SK-N-SH (cell line): Measurements from ENCODE around the gene MBP. TPM values are rescaled to one million over a fixed set of nuclear protein-coding genes. Genes with fewer than 3 reads are reported as not detected.

ENCODE experiments used
- CTCF ChIA-PET: fragments of 300-600, 350-600 bp; formaldehyde crosslinking; extraction: SDS; loops from one replicate; lab custom pipeline; 2021; lab: Yijun Ruan, JAX
- POLR2A ChIA-PET: fragments of 350-600 bp; sonication (Branson Sonifier 250); formaldehyde crosslinking; extraction: SDS; loops from one replicate; lab custom pipeline; 2020; ENCODE audit warnings: antibody characterized with exemption, inconsistent platforms; lab: Yijun Ruan, JAX
- DNase-seq: peaks from one replicate; pipeline ENCODE4 v3.0.0; 2012
- H2AFZ ChIP-seq: fragments of 200-600 bp; sonication (generic); 2 replicates; pipeline ENCODE4 v1.8.1; 2016; ENCODE audit warnings: antibody characterized with exemption, mild to moderate bottlenecking, low read depth
- H3F3A ChIP-seq: fragments of 200-600 bp; sonication (generic); replicated peaks from 2 replicates; pipeline ENCODE3; 2016; ENCODE audit warnings: antibody characterized with exemption, mild to moderate bottlenecking; ENCODE audit not compliant: insufficient read depth
- H3K27ac ChIP-seq, 2 experiments: fragments of 200-500 bp in 1 of 2; fragments of 200-600 bp in 1 of 2; sonication (Bioruptor generic) in 1 of 2; sonication (generic), shearing (Covaris generic) in 1 of 2; 2 replicates each; pipeline versions ENCODE4 v1.5.1 to v1.6.1; 2014 to 2016; ENCODE audit warnings: low read depth in 2 of 2, inconsistent platforms in 1 of 2, low read length in 1 of 2, mild to moderate bottlenecking in 1 of 2, mixed read lengths in 1 of 2
- H3K27me3 ChIP-seq: fragments of 200-600 bp; sonication (generic), shearing (Covaris generic); 2 replicates; pipeline ENCODE4 v1.6.1; 2016; ENCODE audit warnings: mixed run types; ENCODE audit not compliant: insufficient read depth
- H3K36me3 ChIP-seq, 2 experiments: fragments of 200-500 bp in 1 of 2; fragments of 200-600 bp in 1 of 2; sonication (Bioruptor generic) in 1 of 2; sonication (generic) in 1 of 2; replicated peaks in 1 of 2; 2 replicates each; pipeline versions ENCODE3 to v1.5.1; 2014 to 2016; ENCODE audit warnings: low read length in 1 of 2, mild to moderate bottlenecking in 1 of 2; ENCODE audit not compliant: insufficient read depth in 2 of 2, control insufficient read depth in 1 of 2
- H3K4me1 ChIP-seq, 2 experiments: fragments of 200-500 bp in 1 of 2; fragments of 200-600 bp in 1 of 2; sonication (Bioruptor generic) in 1 of 2; sonication (generic), shearing (Covaris generic) in 1 of 2; 2 replicates each; pipeline versions ENCODE4 v1.5.1 to v1.6.1; 2014 to 2016; ENCODE audit warnings: low read depth in 1 of 2, low read length in 1 of 2, mixed run types in 1 of 2; ENCODE audit not compliant: insufficient read depth in 2 of 2, control insufficient read depth in 1 of 2
- H3K4me2 ChIP-seq: fragments of 200-600 bp; sonication (generic), shearing (Covaris generic); 2 replicates; pipeline ENCODE4 v1.6.1; 2017; ENCODE audit warnings: mixed run types
- H3K4me3 ChIP-seq, 2 experiments: fragments of 200-500 bp in 1 of 2; fragments of 200-600 bp in 1 of 2; sonication (Bioruptor generic) in 1 of 2; sonication (generic), shearing (Covaris generic) in 1 of 2; 2 replicates each; pipeline versions ENCODE4 v1.5.1 to v1.8.1; 2014 to 2016; ENCODE audit warnings: low read depth in 2 of 2, inconsistent platforms in 1 of 2, low read length in 1 of 2, mild to moderate bottlenecking in 1 of 2, mixed read lengths in 1 of 2, moderate library complexity in 1 of 2
- H3K79me2 ChIP-seq: fragments of 200-600 bp; sonication (generic); 2 replicates; pipeline ENCODE4 v1.8.1; 2017; ENCODE audit warnings: mild to moderate bottlenecking; ENCODE audit not compliant: insufficient read depth
- H3K9ac ChIP-seq: fragments of 200-600 bp; sonication (generic); 2 replicates; pipeline ENCODE4 v1.6.1; 2017; ENCODE audit warnings: mixed run types
- H3K9me2 ChIP-seq: fragments of 200-600 bp; sonication (generic); 2 replicates; pipeline ENCODE4 v1.6.1; 2017; ENCODE audit warnings: mixed run types
- H3K9me3 ChIP-seq: fragments of 200-600 bp; sonication (generic); 2 replicates; pipeline ENCODE4 v1.6.1; 2017; ENCODE audit warnings: mixed run types, mild to moderate bottlenecking, moderate library complexity
- H4K20me1 ChIP-seq: fragments of 200-600 bp; sonication (generic); 2 replicates; pipeline ENCODE4 v1.6.1; 2017; ENCODE audit warnings: mild to moderate bottlenecking, mixed run types; ENCODE audit not compliant: insufficient read depth
- ELF1 ChIP-seq: IDR thresholded peaks from 2 replicates; pipeline ENCODE4 v1.4.0; 2012
- EP300 ChIP-seq, 2 experiments: IDR thresholded peaks; 2 replicates each; pipeline versions ENCODE4 v1.4.0 to v1.6.1; 2012; ENCODE audit warnings: borderline replicate concordance in 1 of 2, low read depth in 1 of 2, low read length in 1 of 2
- FOSL2 ChIP-seq: IDR thresholded peaks from 2 replicates; pipeline ENCODE4 v1.4.0; 2012; ENCODE audit warnings: low read depth, mild to moderate bottlenecking, moderate library complexity, borderline replicate concordance
- FOXM1 ChIP-seq: IDR thresholded peaks from 2 replicates; pipeline ENCODE4 v1.4.0; 2012; ENCODE audit warnings: low read depth, mild to moderate bottlenecking
- GABPA ChIP-seq: IDR thresholded peaks from 2 replicates; pipeline ENCODE4 v1.4.0; 2012; ENCODE audit warnings: low read depth, mild to moderate bottlenecking
- GATA2 ChIP-seq: sonication (generic); formaldehyde crosslinking; IDR thresholded peaks from 2 replicates; pipeline ENCODE4 v1.5.0; 2020; ENCODE audit warnings: mild to moderate bottlenecking, missing genetic modification reagents
- JUND ChIP-seq: IDR thresholded peaks from 2 replicates; pipeline ENCODE4 v1.4.0; 2012
- POLR2AphosphoS5 ChIP-seq: IDR thresholded peaks from 2 replicates; pipeline ENCODE4 v1.6.1; 2012; ENCODE audit warnings: low read depth, low read length
- RAD21 ChIP-seq: IDR thresholded peaks from 2 replicates; pipeline ENCODE4 v1.6.1; 2012; ENCODE audit warnings: mild to moderate bottlenecking, low read length
- RXRA ChIP-seq: IDR thresholded peaks from 2 replicates; pipeline ENCODE4 v1.4.0; 2012; ENCODE audit warnings: low read depth, mild to moderate bottlenecking, borderline replicate concordance
- SIN3A ChIP-seq: IDR thresholded peaks from 2 replicates; pipeline ENCODE4 v1.6.1; 2012; ENCODE audit warnings: low read depth, mild to moderate bottlenecking, low read length, moderate library complexity, borderline replicate concordance
- SMC3 ChIP-seq: IDR thresholded peaks from 2 replicates; pipeline ENCODE4 v1.6.1; 2012; ENCODE audit warnings: low read depth, low read length, improper control_type of control experiment
- TCF12 ChIP-seq: IDR thresholded peaks from 2 replicates; pipeline ENCODE4 v1.4.0; 2012
- TEAD4 ChIP-seq: IDR thresholded peaks from 2 replicates; pipeline ENCODE4 v1.4.0; 2012; ENCODE audit warnings: mild to moderate bottlenecking, borderline replicate concordance; ENCODE audit not compliant: insufficient read depth
- USF1 ChIP-seq: IDR thresholded peaks from 2 replicates; pipeline ENCODE4 v1.4.0; 2012; ENCODE audit warnings: low read depth, borderline replicate concordance
- USF2 ChIP-seq: fragments of 150-350 bp; IDR thresholded peaks from 2 replicates; pipeline ENCODE4 v1.6.1; 2017; ENCODE audit warnings: antibody characterized with exemption, low read length, low read depth, borderline replicate concordance
- YY1 ChIP-seq: IDR thresholded peaks from 2 replicates; pipeline ENCODE4 v1.4.0; 2012; ENCODE audit warnings: low read depth, mild to moderate bottlenecking
- WGBS: methylation state at CpG from one replicate; pipeline ENCODE4 v1.1.6; 2017; ENCODE audit warnings: low lambda C conversion rate; 5-methylcytosine and 5-hydroxymethylcytosine counted together
- polyA plus RNA-seq, 3 experiments: library from polyadenylated mRNA; depleted of rRNA; stranded (reverse); fragments of >200 nt; gene quantifications; 2 replicates each; pipeline ENCODE4 v1.2.3, GENCODE V29; 2012
- TF ChIP-seq, protein P1 (sequence below): IDR thresholded peaks from 2 replicates; pipeline ENCODE4 v1.6.1; 2012; ENCODE audit warnings: mild to moderate bottlenecking, low read depth, low read length, moderate library complexity
- TF ChIP-seq, protein P2 (sequence below): fragments of 150-350 bp; IDR thresholded peaks from 2 replicates; pipeline ENCODE4 v1.6.1; 2016; ENCODE audit warnings: mild to moderate bottlenecking, low read depth, low read length

Gene MBP
- polyA plus RNA-seq, 1 of the 3 experiments (the other 2 are of a cell fraction) = 1.6 TPM

DNA sequence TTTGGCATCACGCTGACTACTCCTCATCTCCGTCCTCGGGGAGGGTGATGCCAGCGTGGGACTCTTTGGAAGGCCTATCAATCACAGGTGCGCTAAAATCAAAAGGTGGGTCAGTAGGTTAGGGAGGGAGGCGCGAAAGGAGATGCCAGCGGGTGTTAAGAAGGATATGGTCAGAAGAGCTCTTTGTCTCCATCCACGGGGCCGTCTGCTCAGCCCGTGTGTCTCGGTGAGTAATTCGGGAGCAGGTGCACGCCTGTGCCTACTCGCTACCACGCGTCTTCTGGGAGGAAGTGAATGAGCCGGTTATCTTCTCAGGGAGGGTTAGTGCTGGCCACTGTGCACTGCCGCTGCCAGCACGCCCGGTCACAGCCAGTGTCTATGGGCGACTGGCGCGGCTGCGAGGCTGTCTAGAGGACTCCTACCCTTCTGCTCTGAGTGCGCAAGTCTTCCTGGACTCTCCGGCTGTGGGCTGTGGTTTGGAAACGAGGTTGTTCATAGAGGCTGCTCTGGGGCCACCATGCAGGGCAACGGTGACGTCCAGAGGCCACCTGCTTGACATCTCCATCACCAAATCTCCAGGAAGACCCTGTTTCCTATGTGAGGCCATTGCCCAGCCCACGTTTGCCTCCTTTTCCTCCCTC lies 153.4 kb downstream of the MBP start:
- Histone ChIP-seq H3K36me3 (no peaks in the 10 kb centered on the region), H3K27ac (no peak overlapping the region), H2AFZ (no peak overlapping the region), H3K4me1 (peaks cover 0 to 22% of the 10 kb centered on the region in 2 experiments; a peak in 1 of 4 replicates), H3K9ac (no peak overlapping the region), H3K4me3 (no peak overlapping the region), H3K9me3 (no peaks in the 10 kb centered on the region), H3K4me2 (no peak overlapping the region), H3F3A (no peaks in the 10 kb centered on the region), H3K27me3 (no peaks in the 10 kb centered on the region), H3K9me2 (no peaks in the 10 kb centered on the region), H4K20me1 (no peaks in the 10 kb centered on the region), H3K79me2 (no peaks in the 10 kb centered on the region)
- TF ChIP-seq USF2 (no peak), USF1 (no peak)
- DNase-seq = no peak
- ChIA-PET POLR2A (no interaction called here), CTCF (interaction anchor here (1.2 to 8.2 kb wide), 3 partner anchors 18 to 59 kb away, joined by 3 to 191 read pairs (median 5); no protein-coding TSS in a partner anchor)
- WGBS = 87% methylated on average over 15 of the region's 31 CpGs

- ChIA-PET CTCF (interaction anchor here (1.4 to 2.7 kb wide), 4 partner anchors 18 to 175 kb away, joined by 3 to 18 read pairs (median 6); no protein-coding TSS in a partner anchor), POLR2A (no interaction called here)
- Histone ChIP-seq H3K9ac (no peak overlapping the region), H3K79me2 (no peaks in the 10 kb centered on the region), H3K4me3 (no peak overlapping the region), H3K27me3 (no peaks in the 10 kb centered on the region), H3K9me3 (no peaks in the 10 kb centered on the region), H3K4me1 (peaks cover 0 to 27% of the 10 kb centered on the region in 2 experiments; a peak in 1 of 4 replicates), H3K27ac (no peak overlapping the region), H3K36me3 (no peaks in the 10 kb centered on the region), H3F3A (no peaks in the 10 kb centered on the region), H4K20me1 (no peaks in the 10 kb centered on the region), H2AFZ (no peak overlapping the region), H3K4me2 (no peak overlapping the region), H3K9me2 (no peaks in the 10 kb centered on the region)
- DNase-seq = no peak
- 93% methylated on average over 13 of the region's 14 CpGs for WGBS
- TF ChIP-seq GABPA = no peak
- TF ChIP-seq TEAD4 = no peak
- no peak for TF ChIP-seq RXRA
- no peak for TF ChIP-seq EP300 (IDR thresholded peaks at IDR 0.05; ENCODE audit: borderline replicate concordance in 1 of 2, low read depth in 1 of 2, low read length in 1 of 2)
- no peak for TF ChIP-seq RAD21
- no peak for TF ChIP-seq ELF1
- TF ChIP-seq, protein P1, sequence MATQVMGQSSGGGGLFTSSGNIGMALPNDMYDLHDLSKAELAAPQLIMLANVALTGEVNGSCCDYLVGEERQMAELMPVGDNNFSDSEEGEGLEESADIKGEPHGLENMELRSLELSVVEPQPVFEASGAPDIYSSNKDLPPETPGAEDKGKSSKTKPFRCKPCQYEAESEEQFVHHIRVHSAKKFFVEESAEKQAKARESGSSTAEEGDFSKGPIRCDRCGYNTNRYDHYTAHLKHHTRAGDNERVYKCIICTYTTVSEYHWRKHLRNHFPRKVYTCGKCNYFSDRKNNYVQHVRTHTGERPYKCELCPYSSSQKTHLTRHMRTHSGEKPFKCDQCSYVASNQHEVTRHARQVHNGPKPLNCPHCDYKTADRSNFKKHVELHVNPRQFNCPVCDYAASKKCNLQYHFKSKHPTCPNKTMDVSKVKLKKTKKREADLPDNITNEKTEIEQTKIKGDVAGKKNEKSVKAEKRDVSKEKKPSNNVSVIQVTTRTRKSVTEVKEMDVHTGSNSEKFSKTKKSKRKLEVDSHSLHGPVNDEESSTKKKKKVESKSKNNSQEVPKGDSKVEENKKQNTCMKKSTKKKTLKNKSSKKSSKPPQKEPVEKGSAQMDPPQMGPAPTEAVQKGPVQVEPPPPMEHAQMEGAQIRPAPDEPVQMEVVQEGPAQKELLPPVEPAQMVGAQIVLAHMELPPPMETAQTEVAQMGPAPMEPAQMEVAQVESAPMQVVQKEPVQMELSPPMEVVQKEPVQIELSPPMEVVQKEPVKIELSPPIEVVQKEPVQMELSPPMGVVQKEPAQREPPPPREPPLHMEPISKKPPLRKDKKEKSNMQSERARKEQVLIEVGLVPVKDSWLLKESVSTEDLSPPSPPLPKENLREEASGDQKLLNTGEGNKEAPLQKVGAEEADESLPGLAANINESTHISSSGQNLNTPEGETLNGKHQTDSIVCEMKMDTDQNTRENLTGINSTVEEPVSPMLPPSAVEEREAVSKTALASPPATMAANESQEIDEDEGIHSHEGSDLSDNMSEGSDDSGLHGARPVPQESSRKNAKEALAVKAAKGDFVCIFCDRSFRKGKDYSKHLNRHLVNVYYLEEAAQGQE = no peak
- no peak for TF ChIP-seq USF2
- TF ChIP-seq FOSL2 = no peak
- no peak for TF ChIP-seq JUND
- TF ChIP-seq TCF12 = no peak
- TF ChIP-seq, protein P2, sequence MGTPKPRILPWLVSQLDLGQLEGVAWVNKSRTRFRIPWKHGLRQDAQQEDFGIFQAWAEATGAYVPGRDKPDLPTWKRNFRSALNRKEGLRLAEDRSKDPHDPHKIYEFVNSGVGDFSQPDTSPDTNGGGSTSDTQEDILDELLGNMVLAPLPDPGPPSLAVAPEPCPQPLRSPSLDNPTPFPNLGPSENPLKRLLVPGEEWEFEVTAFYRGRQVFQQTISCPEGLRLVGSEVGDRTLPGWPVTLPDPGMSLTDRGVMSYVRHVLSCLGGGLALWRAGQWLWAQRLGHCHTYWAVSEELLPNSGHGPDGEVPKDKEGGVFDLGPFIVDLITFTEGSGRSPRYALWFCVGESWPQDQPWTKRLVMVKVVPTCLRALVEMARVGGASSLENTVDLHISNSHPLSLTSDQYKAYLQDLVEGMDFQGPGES = no peak
- no peak for TF ChIP-seq FOXM1
- TF ChIP-seq YY1 = no peak
- TF ChIP-seq GATA2 (CRISPR knock-in tag) = no peak
- no peak for TF ChIP-seq USF1
- no peak for TF ChIP-seq SMC3
- no peak for TF ChIP-seq POLR2AphosphoS5
- no peak for TF ChIP-seq SIN3A
Measured at GRCh38 chr18:76978616-76979015, 154.0 kb downstream of the MBP start.
